ENCODE results near the gene CMBL.

The CMBL gene

GRCh38 chr5:10310066-10310779 lies 2.5 kb upstream of the CMBL start:
- DNase-seq, result no peak

GRCh38 chr5:10308844-10309243 lies 1.1 kb upstream of the CMBL start:
- no peak for DNase-seq

GRCh38 chr5:10306806-10307205 lies 896 bp downstream of the CMBL start:
- no peak for DNase-seq

- no peak for DNase-seq
These were observed 1.6 kb downstream of the CMBL start for GRCh38 chr5:10306114-10306513.

GRCh38 chr5:10304932-10305331 lies 2.8 kb downstream of the CMBL start:
- DNase-seq, result no peak

GRCh38 chr5:10303699-10304170 lies 4.0 kb downstream of the CMBL start:
- no peak for DNase-seq

GRCh38 chr5:10303201-10303600 lies 4.5 kb downstream of the CMBL start:
- no peak for DNase-seq

GRCh38 chr5:10301842-10302610 lies 5.7 kb downstream of the CMBL start:
- DNase-seq, result no peak

GRCh38 chr5:10301266-10301665 lies 6.4 kb downstream of the CMBL start:
- DNase-seq, result no peak

- no peak for DNase-seq
These were observed 7.5 kb downstream of the CMBL start for GRCh38 chr5:10300246-10300645.

- no peak for DNase-seq
These were observed 10.0 kb downstream of the CMBL start for GRCh38 chr5:10297646-10298204.

GRCh38 chr5:10295619-10296326 lies 11.9 kb downstream of the CMBL start:
- no peak for DNase-seq

GRCh38 chr5:10293907-10294662 lies 13.6 kb downstream of the CMBL start:
- no peak for DNase-seq

GRCh38 chr5:10291692-10292339 lies 15.9 kb downstream of the CMBL start:
- no peak for DNase-seq

- no peak for DNase-seq
These were observed 17.3 kb downstream of the CMBL start for GRCh38 chr5:10290438-10290837.

- no peak for DNase-seq
These were observed 17.7 kb downstream of the CMBL start for GRCh38 chr5:10289991-10290390.

- no peak for DNase-seq
These were observed 18.3 kb downstream of the CMBL start for GRCh38 chr5:10289353-10289752.

GRCh38 chr5:10288592-10289219 lies 19.0 kb downstream of the CMBL start:
- no peak for DNase-seq

- no peak for DNase-seq
These were observed 20.9 kb downstream of the CMBL start for GRCh38 chr5:10286862-10287227.

GRCh38 chr5:10286162-10286861 lies 21.4 kb downstream of the CMBL start:
- peak; percentile 18 for DNase-seq

GRCh38 chr5:10285362-10285761 lies 22.3 kb downstream of the CMBL start:
- DNase-seq, result peak; percentile 63

Data from HCEC 1CT (cell line).